ENCODE data around the gene PWWP2B.

DNA sequence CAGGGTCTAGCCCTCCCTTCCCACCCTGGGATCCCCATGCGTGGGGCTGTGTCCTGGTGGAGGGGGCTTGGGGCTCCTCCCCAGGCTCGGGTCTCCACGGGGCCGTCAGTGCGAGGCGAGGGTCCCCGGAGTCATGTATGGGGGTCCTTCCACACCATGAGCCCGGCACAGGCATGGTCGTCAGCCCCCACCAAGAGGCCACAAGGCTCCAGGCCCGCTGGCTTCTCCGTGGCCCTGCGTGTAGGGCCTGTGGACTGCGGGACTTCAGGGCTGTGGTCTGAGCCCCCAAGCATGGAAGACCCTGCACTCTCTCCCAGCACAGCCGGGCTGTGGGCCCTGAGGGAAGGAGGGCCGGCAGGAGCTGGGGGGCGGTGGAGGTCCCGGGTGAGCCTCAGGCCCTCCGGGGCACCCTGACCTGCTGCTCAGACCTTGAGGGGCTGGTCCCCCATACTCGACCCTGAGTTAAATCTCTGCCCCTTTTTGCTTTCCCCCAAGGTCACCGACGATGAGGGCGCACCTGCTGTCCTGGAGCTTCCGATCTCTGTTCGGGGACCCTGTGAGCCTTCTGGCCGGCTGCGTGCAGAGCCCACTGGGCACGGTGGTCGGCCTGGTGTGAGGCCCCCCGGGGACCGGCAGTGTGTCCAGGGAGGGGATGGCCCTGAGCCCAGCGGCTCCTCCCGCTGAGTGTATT is 19.7 kb downstream of the PWWP2B start:
- TF ChIP-seq EZH2 (IDR thresholded peaks at IDR 0.05; ENCODE audit: insufficient read depth, low read length): no peak
- TF ChIP-seq, protein P1, sequence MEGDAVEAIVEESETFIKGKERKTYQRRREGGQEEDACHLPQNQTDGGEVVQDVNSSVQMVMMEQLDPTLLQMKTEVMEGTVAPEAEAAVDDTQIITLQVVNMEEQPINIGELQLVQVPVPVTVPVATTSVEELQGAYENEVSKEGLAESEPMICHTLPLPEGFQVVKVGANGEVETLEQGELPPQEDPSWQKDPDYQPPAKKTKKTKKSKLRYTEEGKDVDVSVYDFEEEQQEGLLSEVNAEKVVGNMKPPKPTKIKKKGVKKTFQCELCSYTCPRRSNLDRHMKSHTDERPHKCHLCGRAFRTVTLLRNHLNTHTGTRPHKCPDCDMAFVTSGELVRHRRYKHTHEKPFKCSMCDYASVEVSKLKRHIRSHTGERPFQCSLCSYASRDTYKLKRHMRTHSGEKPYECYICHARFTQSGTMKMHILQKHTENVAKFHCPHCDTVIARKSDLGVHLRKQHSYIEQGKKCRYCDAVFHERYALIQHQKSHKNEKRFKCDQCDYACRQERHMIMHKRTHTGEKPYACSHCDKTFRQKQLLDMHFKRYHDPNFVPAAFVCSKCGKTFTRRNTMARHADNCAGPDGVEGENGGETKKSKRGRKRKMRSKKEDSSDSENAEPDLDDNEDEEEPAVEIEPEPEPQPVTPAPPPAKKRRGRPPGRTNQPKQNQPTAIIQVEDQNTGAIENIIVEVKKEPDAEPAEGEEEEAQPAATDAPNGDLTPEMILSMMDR (IDR thresholded peaks at IDR 0.05; ENCODE audit: insufficient read depth, low read depth, low read length): no peak
